Loucy (cell line): ENCODE data around the gene ZPBP2.

Experiments used
- H2AFZ ChIP-seq: fragments of 200-600 bp; sonication (generic); 2 replicates; pipeline ENCODE4 v1.6.0; 2016; ENCODE audit warnings: antibody characterized with exemption, mild to moderate bottlenecking, low read length, moderate library complexity
- H3F3A ChIP-seq: fragments of 200-600 bp; 2 replicates; pipeline ENCODE4 v1.6.0; 2016; ENCODE audit warnings: antibody characterized with exemption, low read depth, mild to moderate bottlenecking
- H3K27me3 ChIP-seq: fragments of 200-600 bp; sonication (generic); 2 replicates; pipeline ENCODE4 v1.6.1; 2014; ENCODE audit warnings: low read length, mild to moderate bottlenecking; ENCODE audit not compliant: insufficient read depth, poor library complexity, severe bottlenecking
- H3K36me3 ChIP-seq: fragments of 200-600 bp; sonication (generic); 2 replicates; pipeline ENCODE4 v1.6.1; 2016; ENCODE audit warnings: low read length; ENCODE audit not compliant: insufficient read depth
- H3K4me1 ChIP-seq: fragments of 200-600 bp; sonication (generic); 2 replicates; pipeline ENCODE4 v1.5.1; 2014; ENCODE audit warnings: low read length, mild to moderate bottlenecking; ENCODE audit not compliant: insufficient read depth, poor library complexity, severe bottlenecking
- H3K4me2 ChIP-seq: fragments of 200-600 bp; sonication (generic); 2 replicates; pipeline ENCODE4 v1.6.0; 2014; ENCODE audit warnings: antibody characterized with exemption, low read length, low read depth, mild to moderate bottlenecking; ENCODE audit not compliant: poor library complexity, severe bottlenecking
- H3K4me3 ChIP-seq: fragments of 200-600 bp; sonication (generic); 2 replicates; pipeline ENCODE4 v1.5.1; 2014; ENCODE audit warnings: low read length, mild to moderate bottlenecking, mixed read lengths; ENCODE audit not compliant: poor library complexity, severe bottlenecking
- H3K79me2 ChIP-seq: fragments of 200-600 bp; sonication (generic); 2 replicates; pipeline ENCODE4 v1.6.1; 2014; ENCODE audit warnings: low read length; ENCODE audit not compliant: insufficient read depth
- H3K9ac ChIP-seq: fragments of 200-600 bp; sonication (generic); 2 replicates; pipeline ENCODE4 v1.6.0; 2014; ENCODE audit warnings: mild to moderate bottlenecking, low read depth, low read length, moderate library complexity; ENCODE audit not compliant: poor library complexity, severe bottlenecking
- H3K9me2 ChIP-seq: fragments of 200-600 bp; sonication (generic); replicated peaks from 2 replicates; pipeline ENCODE4 v1.6.1; 2016; ENCODE audit warnings: low read depth, low read length, mixed read lengths
- H3K9me3 ChIP-seq: fragments of 200-600 bp; sonication (generic); 2 replicates; pipeline ENCODE4 v1.6.1; 2014; ENCODE audit warnings: mild to moderate bottlenecking, antibody characterized with exemption, low read length, low read depth; ENCODE audit not compliant: insufficient read depth
- H4K20me1 ChIP-seq: fragments of 200-600 bp; sonication (generic); 2 replicates; pipeline ENCODE4 v1.6.0; 2014; ENCODE audit warnings: antibody characterized with exemption, low read length, mild to moderate bottlenecking; ENCODE audit not compliant: insufficient read depth, poor library complexity, severe bottlenecking
- CTCF ChIP-seq: fragments of 200-600 bp; sonication (generic); conservative IDR thresholded peaks from 2 replicates; pipeline ENCODE4 v1.5.1; 2014; ENCODE audit warnings: mild to moderate bottlenecking, antibody characterized with exemption, low read length
- EZH2phosphoT487 ChIP-seq: fragments of 200-600 bp; IDR thresholded peaks from 2 replicates; pipeline ENCODE4 v1.6.1; 2018; ENCODE audit warnings: antibody characterized with exemption, mild to moderate bottlenecking, moderate library complexity, borderline replicate concordance

ZPBP2 gene

GRCh38 chr17:39922006-39922405, 54.0 kb downstream of the ZPBP2 start:
- peaks cover 19% of the 10 kb centered on the region; the same call in 1 of the 2 replicates for H3K36me3 ChIP-seq
- no peaks in the 10 kb centered on the region for H3K9me2 ChIP-seq

GRCh38 chr17:39923230-39923629, 55.2 kb downstream of the ZPBP2 start:
- Histone ChIP-seq H3K79me2 (peaks cover 47% of the 10 kb centered on the region), H3K9me3 (no peaks in the 10 kb centered on the region), H3K27me3 (no peaks in the 10 kb centered on the region), H3F3A (no peaks in the 10 kb centered on the region), H3K9ac (no peak overlapping the region), H3K4me1 (peaks cover 41% of the 10 kb centered on the region), H3K9me2 (no peaks in the 10 kb centered on the region), H3K4me2 (peak overlapping the region; percentile 15), H3K4me3 (no peak overlapping the region), H4K20me1 (peaks cover 29% of the 10 kb centered on the region), H2AFZ (no peak overlapping the region), H3K36me3 (peaks cover 19% of the 10 kb centered on the region; the same call in 1 of the 2 replicates)
- TF ChIP-seq EZH2phosphoT487: no peak
- no peak for TF ChIP-seq CTCF

More at GRCh38 chr17:39922006-39922405, 54.0 kb downstream of the ZPBP2 start:
- Histone ChIP-seq H3K9me3 (no peaks in the 10 kb centered on the region), H2AFZ (no peak overlapping the region), H3K4me2 (no peak overlapping the region), H3K9ac (no peak overlapping the region), H3K4me3 (no peak overlapping the region), H4K20me1 (peaks cover 26% of the 10 kb centered on the region), H3F3A (no peaks in the 10 kb centered on the region), H3K4me1 (peaks cover 34% of the 10 kb centered on the region), H3K27me3 (no peaks in the 10 kb centered on the region), H3K79me2 (peaks cover 40% of the 10 kb centered on the region)
- no peak for TF ChIP-seq CTCF
- no peak for TF ChIP-seq EZH2phosphoT487

GRCh38 chr17:39923836-39924690, 56.1 kb downstream of the ZPBP2 start:
- H3K4me1 ChIP-seq: peaks cover 49% of the 10 kb centered on the region
- peaks cover 19% of the 10 kb centered on the region; the same call in 1 of the 2 replicates for H3K36me3 ChIP-seq
- H3K79me2 ChIP-seq: peaks cover 47% of the 10 kb centered on the region
- TF ChIP-seq CTCF: no peak
- no peak for TF ChIP-seq EZH2phosphoT487
- no peaks in the 10 kb centered on the region for H3F3A ChIP-seq
- no peaks in the 10 kb centered on the region for H3K9me3 ChIP-seq
- peak overlapping the region; percentile 3 for H3K9ac ChIP-seq
- H4K20me1 ChIP-seq: peaks cover 29% of the 10 kb centered on the region
- no peaks in the 10 kb centered on the region for H3K9me2 ChIP-seq
- H3K27me3 ChIP-seq: no peaks in the 10 kb centered on the region
- H2AFZ ChIP-seq: no peak overlapping the region
- peak overlapping the region; percentile 93 for H3K4me2 ChIP-seq
- H3K4me3 ChIP-seq: no peak overlapping the region
